NCI-H345 treated with DMSO at 0.1 percent for 48 hours (cell line): ENCODE data around the gene PTTG1IP2.

Experiments used
- DNase-seq: peaks from one replicate; lab custom pipeline; 2025; ENCODE audit not compliant: unreplicated experiment; lab: John Stamatoyannopoulos, UW

PTTG1IP2 gene

GRCh38 chr7:90474284-90475210 lies 5.1 kb downstream of the PTTG1IP2 start:
- no peak for DNase-seq

- no peak for DNase-seq
Measured at GRCh38 chr7:90483251-90483650, 13.8 kb downstream of the PTTG1IP2 start.

DNA sequence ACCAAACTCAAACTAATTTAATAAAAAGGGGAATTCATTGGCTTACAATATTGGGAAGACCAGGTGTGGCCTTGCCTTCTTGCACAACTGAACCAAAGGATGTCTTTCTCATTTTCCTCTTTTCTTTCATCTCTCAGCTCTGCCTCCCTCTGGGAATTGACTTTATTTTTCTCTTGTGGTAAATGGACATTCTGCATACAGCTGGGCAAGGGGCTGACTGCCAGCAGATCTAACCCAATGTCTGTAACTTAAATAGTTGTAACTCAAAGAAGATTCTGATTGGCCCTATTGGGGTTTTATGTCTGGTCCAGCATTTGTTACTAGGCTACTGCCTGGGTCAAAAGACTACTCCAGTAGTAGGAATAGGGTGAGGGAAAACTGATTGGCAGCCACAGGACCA lies 15.3 kb downstream of the PTTG1IP2 start:
- DNase-seq = no peak

- no peak for DNase-seq
Measured at GRCh38 chr7:90485734-90486316, 16.4 kb downstream of the PTTG1IP2 start.

DNA sequence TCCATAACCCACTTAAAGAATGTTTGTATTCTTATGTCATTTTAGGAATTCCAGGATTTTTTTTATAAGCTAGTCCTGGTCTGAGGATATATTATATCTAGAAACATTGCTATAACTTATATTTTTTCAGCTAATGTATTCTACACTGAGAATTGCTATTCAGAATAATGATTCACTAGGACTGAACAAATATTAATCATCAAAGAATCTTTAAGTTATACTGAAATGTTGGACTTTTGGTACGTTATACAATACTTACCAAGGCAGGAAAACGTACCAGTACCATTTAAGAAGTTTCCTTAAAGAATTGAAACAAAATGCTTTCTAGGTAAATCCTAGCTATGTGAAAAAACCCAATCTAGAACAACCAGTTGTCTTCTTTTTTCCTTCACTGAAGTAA lies 18.4 kb downstream of the PTTG1IP2 start:
- no peak for DNase-seq

DNA sequence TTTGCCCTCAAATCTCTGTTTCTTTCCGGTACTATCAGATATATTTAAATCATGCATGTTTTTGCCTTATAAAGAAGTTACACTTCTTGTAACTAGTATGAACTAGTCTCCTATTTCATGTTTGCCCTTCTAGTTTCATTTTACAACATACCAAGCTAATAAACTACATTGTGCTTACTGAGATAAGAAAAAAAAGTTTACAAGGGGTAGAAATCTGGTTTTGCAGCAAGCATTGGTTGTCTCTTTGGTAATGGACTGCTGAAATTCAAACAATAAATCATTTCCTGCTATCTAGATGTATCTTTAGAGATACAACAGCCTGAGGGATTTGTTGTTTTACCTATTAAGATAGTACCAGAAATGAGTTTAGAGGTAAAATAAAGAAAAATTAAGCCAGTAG lies 18.8 kb downstream of the PTTG1IP2 start:
- DNase-seq = no peak

DNA sequence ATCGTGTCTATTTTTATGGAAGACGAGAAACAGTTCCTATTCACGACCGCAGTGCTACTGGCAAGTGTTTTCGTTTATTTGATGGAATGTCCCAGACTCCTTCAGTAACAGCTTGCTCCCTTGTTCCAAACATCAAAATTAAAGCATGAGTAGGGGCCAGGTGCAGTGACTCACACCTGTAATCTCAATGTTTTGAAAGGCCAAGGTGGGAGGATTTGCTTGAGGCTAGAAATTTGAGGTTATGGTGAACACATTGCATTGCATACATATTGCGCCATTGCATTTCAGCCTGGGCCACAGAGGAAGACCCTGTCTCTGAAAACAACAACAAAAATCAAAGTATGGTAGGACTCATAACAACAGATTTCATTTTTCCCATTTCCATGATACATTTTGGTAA lies 22.8 kb downstream of the PTTG1IP2 start:
- DNase-seq = no peak

DNA sequence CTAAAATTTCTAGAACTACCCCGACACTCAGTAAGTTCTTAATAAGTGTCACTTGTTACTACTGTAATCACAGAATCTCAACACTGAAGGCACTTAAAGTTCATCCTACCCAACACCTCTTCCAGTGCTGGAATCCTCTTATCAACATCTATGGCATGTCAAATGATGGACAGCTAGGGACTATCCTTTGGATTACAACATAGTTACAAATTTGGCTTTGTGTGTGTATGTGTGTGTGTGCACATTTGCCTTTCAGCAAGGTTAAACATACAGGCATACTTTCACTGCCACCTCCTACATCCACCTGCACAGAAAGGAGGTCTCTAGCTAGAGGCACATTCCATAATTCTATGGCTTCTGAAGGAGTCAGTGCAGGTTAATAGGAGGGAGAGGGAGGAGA lies 25.8 kb downstream of the PTTG1IP2 start:
- DNase-seq = no peak

GRCh38 chr7:90502539-90502938 lies 33.1 kb downstream of the PTTG1IP2 start:
- no peak for DNase-seq

DNA sequence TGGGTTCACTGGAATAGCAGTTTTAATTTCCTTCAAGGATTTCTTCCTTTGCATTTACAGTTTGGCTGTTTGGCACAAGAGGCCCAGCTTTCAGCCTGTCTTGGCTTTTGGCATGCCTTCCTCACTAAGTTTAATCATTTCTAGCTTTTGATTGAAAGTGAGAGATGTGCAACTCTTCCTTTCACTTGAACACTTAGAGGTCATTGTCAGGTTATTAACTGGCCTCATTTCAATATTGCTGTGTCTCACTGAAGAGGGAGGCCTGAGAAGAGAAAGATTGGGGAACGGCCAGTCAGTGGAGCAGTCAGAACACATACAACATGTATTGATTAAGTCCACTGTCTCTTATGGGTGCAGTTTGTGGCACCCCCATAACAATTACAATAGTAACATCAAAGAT lies 33.9 kb downstream of the PTTG1IP2 start:
- no peak for DNase-seq

DNA sequence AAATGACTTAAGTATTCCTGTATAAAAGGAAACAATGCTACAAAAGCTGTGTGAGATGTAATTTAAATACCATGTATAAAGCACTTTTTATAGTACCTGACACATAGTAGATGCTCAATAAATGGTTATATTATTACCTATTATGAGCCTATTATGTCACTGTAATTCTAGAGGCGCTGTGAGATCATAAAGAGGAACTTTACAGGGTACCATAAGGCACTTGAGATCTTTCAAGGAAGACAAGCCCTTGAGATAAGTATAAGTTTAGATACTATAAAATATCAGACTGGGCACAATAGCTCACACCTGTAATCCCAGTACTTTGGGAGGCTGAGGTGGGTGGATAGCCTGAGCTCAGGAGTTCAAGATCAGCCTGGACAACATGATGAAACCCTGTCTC lies 38.3 kb downstream of the PTTG1IP2 start:
- no peak for DNase-seq

DNA sequence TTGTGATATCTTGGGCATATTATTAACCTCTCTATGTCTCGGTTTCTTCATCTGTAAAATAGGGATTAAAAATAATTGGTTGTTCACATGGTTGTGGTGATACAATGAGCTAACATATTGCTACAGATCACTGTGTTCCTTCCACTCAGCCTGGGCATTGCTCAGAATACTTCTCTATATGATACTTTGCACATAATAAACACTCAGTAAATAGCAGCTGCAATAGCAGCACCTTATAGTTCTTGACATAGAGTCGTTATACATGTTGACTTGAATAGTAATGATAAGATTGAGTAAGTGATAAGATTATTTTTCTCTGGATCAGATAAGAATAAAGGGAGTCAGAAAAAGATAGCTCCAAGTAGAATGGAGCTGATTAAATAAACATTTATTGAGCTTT lies 42.3 kb downstream of the PTTG1IP2 start:
- no peak for DNase-seq

DNA sequence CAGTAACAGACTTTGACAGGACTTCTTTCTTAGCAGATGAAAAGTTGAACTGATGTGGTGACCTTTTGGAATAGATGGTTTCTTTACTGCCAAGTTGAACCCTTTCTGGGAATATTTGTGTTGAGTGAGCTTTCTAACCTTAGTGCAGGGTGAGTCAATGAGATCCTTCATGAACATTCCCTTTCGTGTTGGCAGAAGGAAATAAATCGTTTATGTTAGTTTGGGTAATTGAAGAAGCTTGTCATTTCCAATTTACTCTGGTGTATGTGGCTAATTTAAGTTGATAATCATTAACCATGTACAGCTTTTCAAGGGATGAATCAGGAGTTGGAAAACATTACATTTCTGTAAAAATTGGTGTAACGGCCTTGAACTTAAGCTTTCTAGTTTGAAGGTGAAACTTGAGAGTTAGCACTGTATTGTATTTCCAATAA lies 43.4 kb downstream of the PTTG1IP2 start:
- no peak for DNase-seq

GRCh38 chr7:90516257-90516656 lies 46.8 kb downstream of the PTTG1IP2 start:
- no peak for DNase-seq

DNA sequence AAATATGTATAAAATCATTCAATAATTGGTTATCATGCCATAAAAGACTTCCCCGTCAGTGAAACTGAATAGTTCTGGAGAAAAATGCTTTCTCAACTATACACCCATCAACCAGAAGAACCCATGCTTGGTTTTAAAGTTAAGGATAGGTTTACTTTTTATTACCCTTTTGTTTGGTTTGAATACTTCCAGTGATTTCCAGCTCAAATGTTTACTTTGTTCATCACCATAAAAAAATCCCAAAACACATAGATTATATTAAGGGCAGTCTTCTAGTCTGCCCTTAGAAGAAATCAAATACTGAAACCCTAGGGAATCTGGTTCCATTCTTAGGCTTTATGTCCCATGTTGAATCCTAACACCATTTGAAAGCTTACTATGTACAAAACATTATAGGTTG lies 49.2 kb downstream of the PTTG1IP2 start:
- no peak for DNase-seq

- DNase-seq = no peak
Measured at GRCh38 chr7:90520484-90520883, 51.0 kb downstream of the PTTG1IP2 start.

DNA sequence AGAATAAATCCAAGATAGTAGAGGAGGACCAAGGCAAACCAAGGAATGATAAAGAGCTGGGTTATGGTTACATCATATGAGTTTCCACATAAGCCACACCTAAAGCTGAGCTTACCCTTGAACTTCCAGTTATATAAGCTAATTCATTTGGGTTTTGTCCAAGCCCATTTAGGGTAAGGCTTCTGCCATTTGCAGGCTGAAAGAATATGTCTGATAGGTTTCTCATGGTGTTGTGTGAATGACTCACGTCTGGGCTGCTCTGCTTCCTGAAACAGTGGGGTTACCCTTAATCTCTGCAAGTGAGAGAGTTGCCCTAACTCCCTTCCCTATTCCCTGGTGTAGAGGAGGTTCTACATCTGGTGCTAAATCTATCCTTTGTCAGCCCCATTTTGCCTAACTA lies 60.8 kb downstream of the PTTG1IP2 start:
- no peak for DNase-seq

GRCh38 chr7:90532231-90532929 lies 62.9 kb downstream of the PTTG1IP2 start:
- DNase-seq = no peak

GRCh38 chr7:90536449-90536848 lies 67.0 kb downstream of the PTTG1IP2 start:
- DNase-seq = no peak

DNA sequence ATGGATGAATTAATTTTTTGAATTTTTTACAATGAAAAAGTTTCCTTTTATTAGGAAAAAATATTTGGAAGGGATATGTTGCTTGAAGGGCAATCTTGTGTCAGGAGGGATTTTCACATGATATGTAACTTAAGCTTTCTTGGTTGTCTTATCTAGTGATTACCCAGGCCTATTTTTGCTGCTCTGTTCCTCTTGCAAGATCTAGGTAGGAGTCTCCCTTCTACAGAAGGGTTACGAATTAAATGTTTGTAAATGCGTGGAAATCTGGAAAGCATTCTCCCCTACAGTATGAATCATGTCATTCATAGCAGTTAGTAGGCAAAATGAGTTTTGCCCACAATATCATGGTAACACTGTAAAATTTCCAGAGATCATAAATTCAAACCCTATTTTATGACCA lies 69.0 kb downstream of the PTTG1IP2 start:
- no peak for DNase-seq

GRCh38 chr7:90540406-90540805 lies 71.0 kb downstream of the PTTG1IP2 start:
- DNase-seq = no peak

GRCh38 chr7:90551036-90551435 lies 81.6 kb downstream of the PTTG1IP2 start:
- DNase-seq = no peak
